GM10266 (cell line): Measurements from ENCODE around the gene POM121L12.

Experiments used
- DNase-seq: peaks from one replicate; pipeline ENCODE4 v3.0.0; 2012; ENCODE audit errors: extremely low spot score
- TF ChIP-seq, protein P1 (sequence below): IDR thresholded peaks from 2 replicates; pipeline ENCODE4 v1.5.1; 2012; ENCODE audit warnings: mild to moderate bottlenecking, low read depth; ENCODE audit not compliant: control insufficient read depth, insufficient read depth; ENCODE audit errors: missing control alignments

The POM121L12 gene

DNA sequence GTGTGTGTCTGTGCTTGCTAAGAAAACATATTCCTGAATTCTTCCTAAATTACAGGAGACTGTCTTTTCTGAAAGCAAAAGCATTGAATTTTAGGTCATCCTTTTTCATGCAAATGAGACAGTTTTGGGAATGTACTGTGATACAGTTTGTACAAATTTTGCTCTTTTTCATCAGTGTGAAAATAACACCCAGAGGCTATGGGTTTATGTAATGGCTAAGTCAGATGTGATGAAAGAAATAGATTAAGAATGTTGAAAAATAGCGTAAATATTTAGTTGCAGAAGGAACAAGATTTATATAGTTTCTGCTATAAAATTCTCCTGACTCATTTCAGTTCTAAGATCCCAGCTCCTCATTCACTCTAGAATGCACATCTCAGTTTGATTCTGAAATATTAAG, 24.6 kb downstream of the POM121L12 start:
- DNase-seq, result no peak
- TF ChIP-seq, protein P1, sequence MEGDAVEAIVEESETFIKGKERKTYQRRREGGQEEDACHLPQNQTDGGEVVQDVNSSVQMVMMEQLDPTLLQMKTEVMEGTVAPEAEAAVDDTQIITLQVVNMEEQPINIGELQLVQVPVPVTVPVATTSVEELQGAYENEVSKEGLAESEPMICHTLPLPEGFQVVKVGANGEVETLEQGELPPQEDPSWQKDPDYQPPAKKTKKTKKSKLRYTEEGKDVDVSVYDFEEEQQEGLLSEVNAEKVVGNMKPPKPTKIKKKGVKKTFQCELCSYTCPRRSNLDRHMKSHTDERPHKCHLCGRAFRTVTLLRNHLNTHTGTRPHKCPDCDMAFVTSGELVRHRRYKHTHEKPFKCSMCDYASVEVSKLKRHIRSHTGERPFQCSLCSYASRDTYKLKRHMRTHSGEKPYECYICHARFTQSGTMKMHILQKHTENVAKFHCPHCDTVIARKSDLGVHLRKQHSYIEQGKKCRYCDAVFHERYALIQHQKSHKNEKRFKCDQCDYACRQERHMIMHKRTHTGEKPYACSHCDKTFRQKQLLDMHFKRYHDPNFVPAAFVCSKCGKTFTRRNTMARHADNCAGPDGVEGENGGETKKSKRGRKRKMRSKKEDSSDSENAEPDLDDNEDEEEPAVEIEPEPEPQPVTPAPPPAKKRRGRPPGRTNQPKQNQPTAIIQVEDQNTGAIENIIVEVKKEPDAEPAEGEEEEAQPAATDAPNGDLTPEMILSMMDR, result no peak

DNA sequence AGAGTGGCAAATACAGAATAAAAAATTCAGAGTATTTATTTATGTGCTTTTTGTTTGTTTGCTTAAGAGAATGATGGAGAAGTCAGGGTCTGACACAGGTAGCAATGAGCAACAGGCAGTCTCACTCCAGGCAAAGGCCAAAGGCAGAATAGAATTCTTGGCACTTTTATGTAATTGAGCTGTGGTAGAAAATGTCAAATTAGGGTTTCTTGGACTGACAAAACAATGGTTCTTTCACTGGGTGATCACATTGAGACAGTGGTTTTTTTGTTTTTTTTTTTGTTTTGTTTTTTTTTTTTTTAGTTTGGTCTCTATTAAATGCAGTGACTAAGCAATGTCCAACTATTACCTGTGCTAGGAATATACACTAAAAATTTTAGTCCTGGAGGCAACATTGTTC, 27.4 kb downstream of the POM121L12 start:
- no peak for DNase-seq
- TF ChIP-seq, protein P1, result no peak

DNA sequence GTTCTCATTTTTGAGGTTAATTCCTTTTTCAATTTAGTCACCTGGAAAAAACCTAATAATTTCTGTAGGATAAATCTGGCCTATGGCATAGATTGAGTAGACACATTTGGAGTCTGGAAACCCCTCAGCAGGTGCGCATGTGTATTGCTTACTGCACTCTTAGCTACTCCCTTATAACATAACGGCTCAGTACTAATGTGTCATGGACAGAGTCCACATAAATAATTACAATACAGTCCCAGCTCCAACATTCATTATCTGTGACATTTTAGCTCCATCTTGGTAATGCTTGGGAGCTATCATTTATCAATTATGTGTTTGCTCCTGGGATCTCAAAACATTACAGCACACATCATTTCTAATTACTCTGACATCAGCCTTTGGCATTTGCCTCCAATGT, 33.2 kb downstream of the POM121L12 start:
- no peak for DNase-seq
- TF ChIP-seq, protein P1, result no peak

DNA sequence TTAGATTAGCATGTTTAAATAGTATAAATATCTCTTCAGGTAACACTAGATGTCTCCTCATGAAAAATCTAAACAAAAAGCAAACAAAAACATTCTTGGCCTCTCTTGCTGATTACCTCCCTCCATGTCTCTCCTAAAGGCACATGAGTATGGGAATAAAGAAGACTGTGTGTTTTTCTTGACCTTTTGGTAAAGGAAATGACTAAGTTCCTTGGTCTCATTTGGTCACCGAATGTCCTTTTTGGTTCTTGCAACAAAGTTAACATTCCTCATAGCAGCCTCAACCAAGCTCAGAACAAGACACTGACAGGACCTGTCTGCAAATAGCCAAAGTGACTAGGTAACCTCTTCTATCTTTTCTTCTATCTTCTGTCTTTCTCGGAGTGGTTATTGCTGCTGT, 35.5 kb downstream of the POM121L12 start:
- TF ChIP-seq, protein P1, result no peak
- DNase-seq, result no peak
